Spleen (tissue), 11 donors: ENCODE data around the gene ADAMTS17. TPM values are rescaled to one million over a fixed set of nuclear protein-coding genes. Genes with fewer than 3 reads are reported as not detected.

Experiments used
- DNase-seq: peaks from one replicate; pipeline ENCODE4 v3.0.0-alpha.2; 2020
- H3K27ac ChIP-seq, 8 donors: fragments of 200-600 bp; sonication (generic) in 7 of 8; 1 replicate in 4 of 8; 2 replicates in 4 of 8; pipeline versions ENCODE4 v1.5.0 to v1.8.0; 2016 to 2021; ENCODE audit warnings: inconsistent platforms in 4 of 8, mild to moderate bottlenecking in 4 of 8, moderate library complexity in 1 of 8
- H3K27me3 ChIP-seq, 7 donors: fragments of 200-600 bp; sonication (generic) in 6 of 7; replicated peaks in 1 of 7; 1 replicate in 4 of 7; 2 replicates in 3 of 7; pipeline versions ENCODE4 v1.5.0 to v1.8.0; 2016 to 2021; ENCODE audit warnings: inconsistent platforms in 3 of 7, mild to moderate bottlenecking in 1 of 7
- H3K36me3 ChIP-seq, 6 donors: fragments of 200-600 bp; sonication (generic) in 5 of 6; 1 replicate in 4 of 6; 2 replicates in 2 of 6; pipeline versions ENCODE4 v1.5.0 to v1.8.0; 2016 to 2021; ENCODE audit warnings: inconsistent platforms in 2 of 6
- H3K4me1 ChIP-seq, 6 donors: fragments of 200-600 bp; sonication (generic) in 5 of 6; 1 replicate in 3 of 6; 2 replicates in 3 of 6; pipeline versions ENCODE4 v1.5.0 to v1.8.0; 2016 to 2021; ENCODE audit warnings: inconsistent platforms in 3 of 6
- H3K4me3 ChIP-seq, 8 donors: fragments of 200-600 bp; sonication (generic) in 7 of 8; 1 replicate in 4 of 8; 2 replicates in 4 of 8; pipeline versions ENCODE4 v1.5.0 to v1.8.0; 2016 to 2021; ENCODE audit warnings: inconsistent platforms in 4 of 8, mild to moderate bottlenecking in 4 of 8, moderate library complexity in 2 of 8
- H3K9me3 ChIP-seq, 8 donors: fragments of 200-600 bp; sonication (generic) in 7 of 8; 1 replicate in 4 of 8; 2 replicates in 4 of 8; pipeline versions ENCODE4 v1.5.0 to v1.8.0; 2016 to 2021; ENCODE audit warnings: inconsistent platforms in 4 of 8
- POLR2A ChIP-seq, 3 donors: fragments of 450-650 bp; IDR thresholded peaks; one replicate each; pipeline ENCODE4 v1.5.1; 2017; ENCODE audit warnings: antibody characterized with exemption in 3 of 3, mild to moderate bottlenecking in 1 of 3
- POLR2AphosphoS5 ChIP-seq, 3 donors: sonication (generic); formaldehyde crosslinking; IDR thresholded peaks; one replicate each; pipeline ENCODE4 v1.5.1; 2017; ENCODE audit warnings: antibody characterized with exemption in 3 of 3
- WGBS, 5 donors: extraction: QIAGEN DNeasy Blood & Tissue Kit in 3 of 5; methylation state at CpG; one replicate each; pipeline versions ENCODE4 v1.1.5 to v1.1.7; 2013 to 2018; 5-methylcytosine and 5-hydroxymethylcytosine counted together
- intact Hi-C: fragments of 100-400 bp; cut with DNase I; formaldehyde crosslinking; loops from one replicate; pipeline ENCODE4 v1.15.0; 2023; ENCODE audit warnings: low total_unique reads
- polyA plus RNA-seq, 3 donors: library from polyadenylated mRNA; stranded (reverse); fragments of 200-250 nt; gene quantifications; one replicate each; pipeline ENCODE4 v1.2.1, GENCODE V29; 2013
- total RNA-seq, 7 donors: library from RNA; depleted of rRNA in 3 of 7; stranded (reverse); fragments of >200 nt in 3 of 7; fragmentation: NEBNext Ultra II Directional in 4 of 7; extraction: Animal tissue kit (Norgen Biotek cat#: 25700) in 4 of 7; gene quantifications; one replicate each; pipeline versions ENCODE4 v1.1.0 to v1.2.1, GENCODE V29; 2016 to 2021
- TF ChIP-seq, protein P1 (sequence below), 11 experiments: fragments of 200-600 bp in 7 of 11; fragments of 450-650 bp in 4 of 11; sonication (generic) in 4 of 11; IDR thresholded peaks in 8 of 11; conservative IDR thresholded peaks in 3 of 11; 1 replicate in 7 of 11; 2 replicates in 4 of 11; pipeline versions ENCODE4 v1.4.0 to v1.8.0; 2016 to 2021; ENCODE audit warnings: antibody characterized with exemption in 11 of 11, inconsistent platforms in 4 of 11, mild to moderate bottlenecking in 1 of 11
- donor health status: healthy with polysubstance abuse.
- donor health status: DM: no; HTN: no; CAD: no; lungs with moderate emphysema.
- donor health status: DM: no; HTN: no; CAD: no.
- donor health status: Bipolar disorder and iron deficiency.
- donor health status: healthy.
- donor health status: DM: no; HTN: no; CAD: no.
- donor health status: DM: yes; HTN: yes; CAD: no.

ADAMTS17 gene
- total and polyA plus RNA-seq, 10 donors = 0.21 to 13.2 (median 5.8) TPM

- H3K27ac ChIP-seq = no peak overlapping the region
Measured at GRCh38 chr15:100229181-100230163, 112.3 kb downstream of the ADAMTS17 start.

DNA sequence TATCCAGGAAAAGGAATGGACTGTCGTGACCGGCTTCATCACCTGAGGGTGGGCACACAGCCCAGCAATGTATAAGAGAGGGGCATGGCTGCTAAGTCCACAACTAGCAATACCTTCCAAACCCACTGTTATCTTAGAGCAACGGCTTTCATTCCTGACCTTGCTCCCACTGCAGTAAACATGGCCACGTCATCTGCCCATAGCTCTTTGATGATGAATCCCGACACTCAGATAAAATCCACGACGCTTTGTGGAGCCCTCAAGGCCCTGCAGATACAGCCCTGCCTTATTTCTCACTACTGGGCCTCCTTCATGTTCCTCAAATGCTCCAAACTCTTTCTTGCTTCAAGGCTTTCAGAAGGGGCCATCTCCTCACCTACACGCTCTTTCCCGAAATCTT lies 114.0 kb downstream of the ADAMTS17 start:
- TF ChIP-seq, protein P1, sequence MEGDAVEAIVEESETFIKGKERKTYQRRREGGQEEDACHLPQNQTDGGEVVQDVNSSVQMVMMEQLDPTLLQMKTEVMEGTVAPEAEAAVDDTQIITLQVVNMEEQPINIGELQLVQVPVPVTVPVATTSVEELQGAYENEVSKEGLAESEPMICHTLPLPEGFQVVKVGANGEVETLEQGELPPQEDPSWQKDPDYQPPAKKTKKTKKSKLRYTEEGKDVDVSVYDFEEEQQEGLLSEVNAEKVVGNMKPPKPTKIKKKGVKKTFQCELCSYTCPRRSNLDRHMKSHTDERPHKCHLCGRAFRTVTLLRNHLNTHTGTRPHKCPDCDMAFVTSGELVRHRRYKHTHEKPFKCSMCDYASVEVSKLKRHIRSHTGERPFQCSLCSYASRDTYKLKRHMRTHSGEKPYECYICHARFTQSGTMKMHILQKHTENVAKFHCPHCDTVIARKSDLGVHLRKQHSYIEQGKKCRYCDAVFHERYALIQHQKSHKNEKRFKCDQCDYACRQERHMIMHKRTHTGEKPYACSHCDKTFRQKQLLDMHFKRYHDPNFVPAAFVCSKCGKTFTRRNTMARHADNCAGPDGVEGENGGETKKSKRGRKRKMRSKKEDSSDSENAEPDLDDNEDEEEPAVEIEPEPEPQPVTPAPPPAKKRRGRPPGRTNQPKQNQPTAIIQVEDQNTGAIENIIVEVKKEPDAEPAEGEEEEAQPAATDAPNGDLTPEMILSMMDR (IDR thresholded peaks at IDR 0.05 in 8 of 11, conservative IDR thresholded peaks at IDR 0.05 in 3 of 11) = no peak
- TF ChIP-seq POLR2A (IDR thresholded peaks at IDR 0.05) (no peak), POLR2AphosphoS5 (IDR thresholded peaks at IDR 0.05) (no peak)

More at GRCh38 chr15:100229181-100230163, 112.3 kb downstream of the ADAMTS17 start:
- H3K27me3 ChIP-seq = no peaks in the 10 kb centered on the region
- intact Hi-C loops = no loop called here
- 55 to 67% (median 64%) methylated on average over 8 to 9 of the region's 9 CpGs for WGBS, 5 donors
- H3K9me3 ChIP-seq = no peaks in the 10 kb centered on the region
- H3K4me3 ChIP-seq = no peak overlapping the region
- DNase-seq = no peak
- H3K36me3 ChIP-seq = no peaks in the 10 kb centered on the region
- TF ChIP-seq POLR2A (IDR thresholded peaks at IDR 0.05) = no peak
- TF ChIP-seq, protein P1 (IDR thresholded peaks at IDR 0.05 in 8 of 11, conservative IDR thresholded peaks at IDR 0.05 in 3 of 11) = no peak
- no peak for TF ChIP-seq POLR2AphosphoS5 (IDR thresholded peaks at IDR 0.05)
- no peaks in the 10 kb centered on the region for H3K4me1 ChIP-seq

DNA sequence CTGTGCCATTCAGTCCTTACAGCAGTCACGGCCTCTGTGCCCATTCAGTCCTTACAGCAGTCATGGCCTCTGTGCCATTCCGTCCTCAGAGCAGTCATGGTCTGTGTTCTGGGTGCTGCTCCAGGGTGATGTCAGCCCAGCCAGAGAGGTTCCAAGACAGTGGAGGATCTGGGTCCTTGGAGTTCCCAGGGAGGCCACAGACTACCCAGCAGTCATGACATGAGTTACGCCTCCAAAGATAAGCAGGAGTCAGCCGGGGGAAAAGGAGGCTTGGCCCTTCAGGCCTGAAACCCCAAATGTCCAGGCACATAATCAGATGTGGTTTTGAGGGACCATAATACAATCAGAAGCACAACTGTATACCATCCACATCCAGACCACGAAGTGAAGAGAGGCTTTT lies 115.7 kb downstream of the ADAMTS17 start:
- intact Hi-C loops = no loop called here
- Histone ChIP-seq H3K27ac (no peak overlapping the region), H3K36me3 (no peaks in the 10 kb centered on the region), H3K9me3 (no peaks in the 10 kb centered on the region), H3K4me3 (no peak overlapping the region), H3K27me3 (no peaks in the 10 kb centered on the region), H3K4me1 (no peaks in the 10 kb centered on the region)
- DNase-seq = no peak
- TF ChIP-seq, protein P1 (IDR thresholded peaks at IDR 0.05 in 8 of 11, conservative IDR thresholded peaks at IDR 0.05 in 3 of 11) = no peak
- TF ChIP-seq POLR2A (IDR thresholded peaks at IDR 0.05) = no peak
- no peak for TF ChIP-seq POLR2AphosphoS5 (IDR thresholded peaks at IDR 0.05)
- 85 to 94% (median 87%) methylated on average over 5 of the region's 5 CpGs for WGBS, 5 donors

More for the DNA sequence above, 114.0 kb downstream of the ADAMTS17 start:
- intact Hi-C loops = no loop called here
- Histone ChIP-seq H3K4me1 (no peaks in the 10 kb centered on the region), H3K27me3 (no peaks in the 10 kb centered on the region), H3K9me3 (no peaks in the 10 kb centered on the region), H3K27ac (no peak overlapping the region), H3K36me3 (no peaks in the 10 kb centered on the region), H3K4me3 (no peak overlapping the region)
- DNase-seq = no peak
- WGBS, 5 donors = 88 to 93% (median 91%) methylated on average over 9 of the region's 9 CpGs
